ENCODE data around the gene LRIG1.

The LRIG1 gene

GRCh38 chr3:66496301-66496700 lies 4.5 kb downstream of the LRIG1 start:
- H3K4me3 Mint-ChIP-seq: no peak overlapping the region
- DNase-seq: no peak
- no peaks in the 10 kb centered on the region for H3K9me3 Mint-ChIP-seq
- H3K27ac Mint-ChIP-seq: no peak overlapping the region
- ATAC-seq: no peak
- H3K27me3 Mint-ChIP-seq: peaks cover 64% of the 10 kb centered on the region
- peaks cover 70% of the 10 kb centered on the region for H3K4me1 Mint-ChIP-seq

GRCh38 chr3:66495668-66496045 lies 5.2 kb downstream of the LRIG1 start:
- Mint-ChIP-seq H3K4me1 (peaks cover 66% of the 10 kb centered on the region), H3K4me3 (peak overlapping the region in 1 of 2 donors; percentile 20), H3K27me3 (peaks cover 63% of the 10 kb centered on the region), H3K9me3 (no peaks in the 10 kb centered on the region), H3K27ac (no peak overlapping the region)
- ATAC-seq (no peak), DNase-seq (no peak)

- ATAC-seq: peak; percentile 36
- no peak for DNase-seq
- peaks cover 71% of the 10 kb centered on the region for H3K4me1 Mint-ChIP-seq
- no peak overlapping the region for H3K4me3 Mint-ChIP-seq
- H3K27me3 Mint-ChIP-seq: peaks cover 61% of the 10 kb centered on the region
- no peaks in the 10 kb centered on the region for H3K9me3 Mint-ChIP-seq
- peak overlapping the region in 1 of 2 donors; percentile 4 for H3K27ac Mint-ChIP-seq
These were observed 5.7 kb downstream of the LRIG1 start for GRCh38 chr3:66494959-66495667.

GRCh38 chr3:66493458-66494099 lies 7.2 kb downstream of the LRIG1 start:
- peaks cover 46% of the 10 kb centered on the region for H3K27me3 Mint-ChIP-seq
- peak overlapping the region; percentile 18 to 22 for H3K4me3 Mint-ChIP-seq
- H3K4me1 Mint-ChIP-seq: peaks cover 71% of the 10 kb centered on the region
- DNase-seq: no peak
- H3K9me3 Mint-ChIP-seq: peaks cover 0 to 4% of the 10 kb centered on the region in 2 donors
- no peak for ATAC-seq
- H3K27ac Mint-ChIP-seq: peak overlapping the region in 1 of 2 donors; percentile 49

DNA sequence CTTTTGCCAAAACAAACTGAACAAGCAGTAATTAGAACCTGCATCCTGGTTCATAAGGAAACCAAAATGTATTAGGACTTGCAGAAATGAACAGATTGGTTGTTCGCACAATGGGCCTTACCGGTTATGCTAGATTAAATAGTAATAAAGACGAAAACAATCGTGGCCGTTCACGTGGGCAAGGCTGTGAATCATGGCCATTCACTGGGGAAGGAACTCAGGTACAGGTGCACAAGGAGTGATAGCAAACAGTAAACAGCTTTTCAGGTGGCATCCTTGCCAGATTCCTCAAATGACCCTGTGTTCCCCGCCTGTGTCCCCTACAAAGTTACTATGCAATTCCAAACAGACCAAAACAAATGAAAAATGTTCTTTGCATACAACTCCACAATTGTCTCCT lies 8.2 kb downstream of the LRIG1 start:
- peaks cover 0 to 4% of the 10 kb centered on the region in 2 donors for H3K9me3 Mint-ChIP-seq
- no peak overlapping the region for H3K4me3 Mint-ChIP-seq
- no peak overlapping the region for H3K27ac Mint-ChIP-seq
- peaks cover 46% of the 10 kb centered on the region for H3K27me3 Mint-ChIP-seq
- ATAC-seq (no peak), DNase-seq (no peak)
- peaks cover 73% of the 10 kb centered on the region for H3K4me1 Mint-ChIP-seq

- Mint-ChIP-seq H3K27ac (no peak overlapping the region), H3K27me3 (peaks cover 52% of the 10 kb centered on the region), H3K9me3 (peaks cover 0 to 4% of the 10 kb centered on the region in 2 donors), H3K4me3 (peak overlapping the region in 1 of 2 donors; percentile 7), H3K4me1 (peaks cover 76% of the 10 kb centered on the region)
- DNase-seq (no peak), ATAC-seq (no peak)
These were observed 8.8 kb downstream of the LRIG1 start for GRCh38 chr3:66492071-66492470.

DNA sequence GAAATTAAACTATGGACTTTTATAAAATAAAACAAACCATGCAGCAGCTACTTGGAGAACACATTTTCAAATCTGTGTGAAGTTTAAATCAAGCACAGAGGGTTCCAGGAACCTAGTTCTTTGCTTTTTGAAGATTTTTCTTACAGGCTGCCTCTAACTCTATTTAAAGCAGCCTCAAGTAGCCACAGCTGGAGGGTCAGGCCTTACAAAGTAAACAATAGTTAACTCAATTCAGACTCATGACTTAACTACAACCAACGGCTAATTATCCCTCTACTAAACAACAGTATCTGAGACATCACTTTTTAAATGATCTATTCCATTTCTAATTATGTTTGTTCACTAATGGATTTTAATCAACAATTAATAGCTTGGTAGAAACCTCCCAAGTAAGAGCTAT lies 9.8 kb downstream of the LRIG1 start:
- Mint-ChIP-seq H3K9me3 (peaks cover 0 to 4% of the 10 kb centered on the region in 2 donors), H3K27ac (no peak overlapping the region), H3K4me3 (no peak overlapping the region), H3K4me1 (peaks cover 72% of the 10 kb centered on the region), H3K27me3 (peaks cover 54% of the 10 kb centered on the region)
- no peak for DNase-seq
- ATAC-seq: no peak

DNA sequence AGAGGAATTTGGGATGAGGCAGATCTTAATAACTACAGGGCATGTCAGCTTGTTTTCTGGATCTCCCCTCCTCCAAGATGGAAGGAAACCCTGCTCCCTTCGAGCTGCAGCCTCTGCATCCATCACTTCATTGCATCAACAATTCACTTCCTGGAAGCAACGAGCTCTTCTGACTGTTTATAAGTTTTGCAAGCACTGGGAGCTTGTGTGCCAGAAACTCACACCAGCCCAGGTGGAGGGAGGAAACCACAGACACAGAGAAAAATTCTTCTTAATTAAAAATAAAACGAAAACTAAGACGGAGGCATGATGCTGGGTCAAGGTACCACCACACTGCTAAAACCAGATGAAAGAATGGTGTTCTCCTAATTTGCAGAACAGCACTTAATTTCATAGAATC lies 10.6 kb downstream of the LRIG1 start:
- peak; percentile 61 for ATAC-seq
- no peak for DNase-seq
- peak overlapping the region in 1 of 2 donors; percentile 59 for H3K27ac Mint-ChIP-seq
- H3K9me3 Mint-ChIP-seq: peaks cover 0 to 4% of the 10 kb centered on the region in 2 donors
- H3K27me3 Mint-ChIP-seq: peaks cover 54% of the 10 kb centered on the region
- H3K4me1 Mint-ChIP-seq: peaks cover 72% of the 10 kb centered on the region
- peak overlapping the region; percentile 56 to 73 for H3K4me3 Mint-ChIP-seq

GRCh38 chr3:66489581-66489980 lies 11.2 kb downstream of the LRIG1 start:
- H3K4me3 Mint-ChIP-seq: peak overlapping the region in 1 of 2 donors; percentile 73
- ATAC-seq: peak; percentile 72

DNA sequence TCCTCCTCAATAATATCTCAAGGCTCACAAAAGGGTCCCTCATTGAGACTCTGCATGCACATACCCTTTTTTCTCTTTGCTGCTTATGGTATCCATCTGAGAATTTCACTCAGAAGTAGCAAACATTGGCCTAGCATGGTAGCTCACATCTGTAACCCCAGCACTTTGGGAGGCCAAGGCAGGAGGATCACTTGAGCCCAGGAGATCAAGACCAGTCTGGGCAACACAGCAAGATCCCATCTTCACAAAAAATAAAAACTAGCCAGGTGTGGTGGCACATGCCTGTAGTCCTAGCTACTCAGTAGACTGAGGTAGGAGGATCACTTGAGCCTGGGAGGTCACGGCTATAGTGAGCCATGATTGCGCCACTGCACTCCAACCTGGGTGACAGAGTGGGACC lies 11.7 kb downstream of the LRIG1 start:
- H3K9me3 Mint-ChIP-seq: peaks cover 0 to 4% of the 10 kb centered on the region in 2 donors
- peak overlapping the region; percentile 83 to 95 for H3K27ac Mint-ChIP-seq
- DNase-seq (no peak), ATAC-seq (no peak)
- peak overlapping the region in 1 of 2 donors; percentile 73 for H3K4me3 Mint-ChIP-seq
- peaks cover 50% of the 10 kb centered on the region for H3K27me3 Mint-ChIP-seq
- H3K4me1 Mint-ChIP-seq: peaks cover 67% of the 10 kb centered on the region

More at GRCh38 chr3:66489581-66489980, 11.2 kb downstream of the LRIG1 start:
- peak in 1 of 2 donors; percentile 35 for DNase-seq
- H3K27me3 Mint-ChIP-seq: peaks cover 52% of the 10 kb centered on the region
- peaks cover 0 to 4% of the 10 kb centered on the region in 2 donors for H3K9me3 Mint-ChIP-seq
- peak overlapping the region in 1 of 2 donors; percentile 83 for H3K27ac Mint-ChIP-seq
- peaks cover 68% of the 10 kb centered on the region for H3K4me1 Mint-ChIP-seq

GRCh38 chr3:66488492-66488891 lies 12.3 kb downstream of the LRIG1 start:
- peak overlapping the region in 1 of 2 donors; percentile 42 for H3K27ac Mint-ChIP-seq
- peak overlapping the region in 1 of 2 donors; percentile 13 for H3K4me3 Mint-ChIP-seq
- H3K4me1 Mint-ChIP-seq: peaks cover 67% of the 10 kb centered on the region
- H3K27me3 Mint-ChIP-seq: peaks cover 44% of the 10 kb centered on the region
- ATAC-seq (peak; percentile 44), DNase-seq (no peak)
- peaks cover 0 to 4% of the 10 kb centered on the region in 2 donors for H3K9me3 Mint-ChIP-seq

- Mint-ChIP-seq H3K27ac (no peak overlapping the region), H3K27me3 (peaks cover 35% of the 10 kb centered on the region), H3K4me1 (peaks cover 70% of the 10 kb centered on the region), H3K4me3 (no peak overlapping the region), H3K9me3 (peaks cover 0 to 4% of the 10 kb centered on the region in 2 donors)
- DNase-seq: no peak
- ATAC-seq: no peak
These were observed 13.4 kb downstream of the LRIG1 start for GRCh38 chr3:66487465-66487864.

DNA sequence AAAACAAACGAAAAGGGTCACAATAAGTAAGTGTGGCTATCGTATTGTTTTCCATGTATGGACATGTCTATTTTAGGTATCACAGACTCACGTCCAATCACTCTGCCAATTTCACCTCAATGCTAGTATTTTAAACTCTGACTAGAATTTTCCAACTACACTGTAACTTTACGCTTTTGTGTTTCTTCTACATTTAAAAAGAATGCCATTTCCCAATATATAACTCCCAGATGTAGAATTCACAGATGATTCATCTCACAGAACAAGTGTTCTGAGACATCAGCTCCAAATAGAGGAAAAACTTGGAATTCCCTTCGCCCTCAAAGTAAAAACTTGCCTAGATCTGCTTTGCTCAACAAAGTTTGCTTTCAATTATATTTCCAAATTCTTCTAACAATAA lies 14.2 kb downstream of the LRIG1 start:
- DNase-seq: no peak
- no peak overlapping the region for H3K4me3 Mint-ChIP-seq
- peaks cover 70% of the 10 kb centered on the region for H3K4me1 Mint-ChIP-seq

DNA sequence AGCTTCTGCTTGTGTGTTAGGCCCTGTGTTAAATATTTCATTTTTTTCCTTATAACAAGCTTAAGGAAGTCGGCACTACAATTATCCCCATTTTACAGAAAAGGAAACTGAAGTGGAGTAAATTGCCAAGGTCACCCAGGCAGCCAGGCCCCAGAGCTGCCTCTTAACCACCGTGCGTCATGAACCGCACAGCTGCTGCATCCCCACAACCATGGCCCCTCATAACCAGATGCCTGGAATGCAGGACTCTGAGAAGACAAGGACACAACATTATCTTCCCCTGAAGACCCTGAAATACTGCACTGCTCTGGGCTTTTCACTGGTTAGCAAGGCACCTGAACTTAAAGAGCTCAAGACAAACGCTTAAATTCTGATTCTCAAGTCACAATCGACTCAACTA lies 14.6 kb downstream of the LRIG1 start:
- no peak overlapping the region for H3K27ac Mint-ChIP-seq
- peaks cover 75% of the 10 kb centered on the region for H3K4me1 Mint-ChIP-seq
- no peak overlapping the region for H3K4me3 Mint-ChIP-seq

More for the DNA sequence above, 14.2 kb downstream of the LRIG1 start:
- Mint-ChIP-seq H3K27me3 (peaks cover 28% of the 10 kb centered on the region), H3K9me3 (peaks cover 0 to 4% of the 10 kb centered on the region in 2 donors), H3K27ac (no peak overlapping the region)
- no peak for ATAC-seq

DNA sequence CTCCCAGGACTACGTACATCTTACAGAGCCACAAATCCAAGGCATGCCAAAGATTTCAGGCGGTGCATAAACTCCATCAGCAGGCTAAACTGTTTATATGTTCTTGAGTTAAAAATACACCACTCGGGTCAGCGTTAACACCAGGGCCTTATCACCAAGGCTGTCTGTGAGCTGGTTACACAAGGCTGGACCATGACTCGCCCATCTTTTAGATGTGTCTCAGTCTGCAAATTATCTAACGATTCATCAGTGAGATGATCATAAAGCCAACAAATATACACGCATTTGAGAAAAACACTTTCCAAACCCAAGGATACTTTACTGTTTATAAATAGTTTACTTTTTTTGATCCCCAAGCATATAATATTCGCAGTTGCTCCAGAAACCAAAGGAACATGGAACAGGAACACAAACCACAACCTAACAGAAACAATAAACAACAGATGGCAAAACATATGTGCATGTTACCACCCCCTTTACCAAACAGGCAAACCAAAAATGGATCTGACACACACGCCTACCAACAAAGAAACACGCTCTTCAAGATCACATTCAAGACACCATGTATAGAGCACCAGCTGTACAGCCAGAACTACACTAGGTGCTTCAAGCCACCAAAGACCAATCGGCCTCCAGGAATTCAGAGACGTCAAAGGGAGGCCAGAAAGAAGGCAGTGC lies 15.4 kb downstream of the LRIG1 start:
- Mint-ChIP-seq H3K9me3 (peaks cover 0 to 4% of the 10 kb centered on the region in 2 donors), H3K27ac (no peak overlapping the region), H3K4me1 (peaks cover 80% of the 10 kb centered on the region), H3K4me3 (no peak overlapping the region), H3K27me3 (peaks cover 28% of the 10 kb centered on the region)
- ATAC-seq: no peak
- DNase-seq: no peak

More for the DNA sequence above, 14.6 kb downstream of the LRIG1 start:
- H3K9me3 Mint-ChIP-seq: peaks cover 0 to 4% of the 10 kb centered on the region in 2 donors
- DNase-seq (no peak), ATAC-seq (no peak)
- peaks cover 28% of the 10 kb centered on the region for H3K27me3 Mint-ChIP-seq

Measured in stimulated activated naive CD8-positive, alpha-beta T cell treated with anti-CD3 and anti-CD28 coated beads, Interleukin-15, amount 100 ng/mL, for 72 hours (primary cell).